ENCODE results near the gene ZMYND12.

The ZMYND12 gene

DNA sequence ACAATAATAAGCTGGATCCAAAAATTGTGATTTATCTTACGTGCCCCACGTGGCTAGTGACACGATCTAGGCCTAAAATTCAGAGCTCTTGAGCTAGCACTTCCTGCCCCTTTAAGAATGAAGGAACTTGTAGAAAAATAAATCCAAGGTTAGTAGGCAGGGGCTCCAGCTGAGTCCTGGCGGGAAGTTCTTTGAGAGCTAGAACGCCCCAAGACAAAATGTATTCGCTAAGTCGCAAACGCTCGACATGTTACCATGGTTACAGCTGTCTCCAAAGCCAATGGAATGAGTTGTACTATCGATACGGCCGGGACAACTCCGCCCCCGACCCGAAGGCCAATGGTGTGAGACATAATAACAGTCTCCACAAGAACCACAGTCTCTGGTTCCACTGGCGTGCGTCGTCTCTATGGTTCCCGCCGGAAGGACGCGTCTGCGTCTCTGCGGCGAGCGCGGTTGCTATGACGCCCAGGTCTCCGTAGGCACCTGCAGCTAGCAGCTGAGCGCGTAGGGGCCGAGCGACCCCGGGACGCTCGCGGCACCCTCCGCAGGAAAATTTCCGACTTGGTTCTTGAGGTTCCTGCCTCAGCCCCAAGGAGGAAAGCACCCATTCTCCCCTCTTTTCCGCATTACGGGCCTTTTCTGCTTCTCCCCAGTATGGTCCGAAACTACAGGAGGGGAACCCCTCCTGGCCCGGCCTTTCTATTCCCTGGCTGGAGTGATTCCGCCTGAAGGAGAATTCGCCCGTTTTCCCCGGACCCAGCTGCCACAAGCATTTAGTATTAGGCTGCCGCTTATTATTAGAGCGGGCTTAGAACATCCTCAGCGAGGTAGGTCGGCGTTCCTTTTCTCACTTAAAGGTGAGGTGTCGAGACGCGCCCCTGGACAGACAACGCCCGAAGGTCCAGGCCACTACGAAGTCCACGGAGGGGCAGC lies 7.3 kb upstream of the ZMYND12 start, which contains the start of gene CCDC30:
TSS of gene CCDC30 (plus strand) at position 459 of the 936 bp plus-strand sequence. CDS start 17,266 bp downstream, outside the sequence.
- TF ChIP-seq, protein P1, sequence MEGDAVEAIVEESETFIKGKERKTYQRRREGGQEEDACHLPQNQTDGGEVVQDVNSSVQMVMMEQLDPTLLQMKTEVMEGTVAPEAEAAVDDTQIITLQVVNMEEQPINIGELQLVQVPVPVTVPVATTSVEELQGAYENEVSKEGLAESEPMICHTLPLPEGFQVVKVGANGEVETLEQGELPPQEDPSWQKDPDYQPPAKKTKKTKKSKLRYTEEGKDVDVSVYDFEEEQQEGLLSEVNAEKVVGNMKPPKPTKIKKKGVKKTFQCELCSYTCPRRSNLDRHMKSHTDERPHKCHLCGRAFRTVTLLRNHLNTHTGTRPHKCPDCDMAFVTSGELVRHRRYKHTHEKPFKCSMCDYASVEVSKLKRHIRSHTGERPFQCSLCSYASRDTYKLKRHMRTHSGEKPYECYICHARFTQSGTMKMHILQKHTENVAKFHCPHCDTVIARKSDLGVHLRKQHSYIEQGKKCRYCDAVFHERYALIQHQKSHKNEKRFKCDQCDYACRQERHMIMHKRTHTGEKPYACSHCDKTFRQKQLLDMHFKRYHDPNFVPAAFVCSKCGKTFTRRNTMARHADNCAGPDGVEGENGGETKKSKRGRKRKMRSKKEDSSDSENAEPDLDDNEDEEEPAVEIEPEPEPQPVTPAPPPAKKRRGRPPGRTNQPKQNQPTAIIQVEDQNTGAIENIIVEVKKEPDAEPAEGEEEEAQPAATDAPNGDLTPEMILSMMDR (IDR thresholded peaks at IDR 0.05; ENCODE audit: low read length, missing control alignments): no peak
- peak within 1 kb of the TSS; percentile 79 for H3K4me3 ChIP-seq (replicated peaks; ENCODE audit: low read depth, low read length)
- DNase-seq (ENCODE audit: low read depth): peak; percentile 99

DNA sequence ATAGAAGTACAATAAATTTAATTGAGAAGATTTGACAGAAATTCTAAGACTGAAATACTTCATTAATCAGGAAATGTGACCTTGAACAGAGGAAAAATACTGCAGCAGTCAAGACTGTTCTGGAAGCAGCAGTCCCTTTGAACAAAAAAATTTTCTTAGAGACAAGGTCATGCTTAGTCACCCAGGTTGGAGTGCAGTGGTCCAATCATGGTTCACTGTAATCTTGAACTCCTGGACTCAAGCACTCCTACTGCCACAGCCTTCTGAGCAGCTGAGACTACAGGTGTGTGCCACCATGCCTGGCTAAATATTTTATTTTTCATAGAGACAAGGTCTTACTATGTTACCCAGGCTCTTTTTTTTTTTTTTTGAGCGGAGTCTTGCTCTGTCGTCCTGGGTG lies 5.4 kb upstream of the ZMYND12 start:
- H3K4me3 ChIP-seq (replicated peaks; ENCODE audit: low read depth, low read length): no peak overlapping the region
- no peak for DNase-seq (ENCODE audit: low read depth)
- TF ChIP-seq, protein P1 (IDR thresholded peaks at IDR 0.05; ENCODE audit: low read length, missing control alignments): no peak

DNA sequence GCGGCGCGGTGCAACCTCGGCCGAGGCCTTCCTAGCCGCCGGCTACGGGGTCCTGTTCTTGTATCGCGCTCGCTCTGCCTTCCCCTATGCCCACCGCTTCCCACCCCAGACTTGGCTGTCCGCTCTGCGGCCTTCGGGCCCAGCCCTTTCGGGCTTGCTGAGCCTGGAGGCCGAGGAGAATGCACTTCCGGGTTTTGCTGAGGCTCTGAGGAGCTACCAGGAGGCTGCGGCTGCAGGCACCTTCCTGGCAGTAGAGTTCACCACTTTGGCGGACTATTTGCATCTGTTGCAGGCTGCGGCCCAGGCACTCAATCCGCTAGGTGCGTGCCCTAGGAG lies 900 bp upstream of the ZMYND12 start:
- peak; percentile 59 for DNase-seq (ENCODE audit: low read depth)
- peak overlapping the region; percentile 84 for H3K4me3 ChIP-seq (replicated peaks; ENCODE audit: low read depth, low read length)
- TF ChIP-seq, protein P1 (IDR thresholded peaks at IDR 0.05; ENCODE audit: low read length, missing control alignments): no peak

DNA sequence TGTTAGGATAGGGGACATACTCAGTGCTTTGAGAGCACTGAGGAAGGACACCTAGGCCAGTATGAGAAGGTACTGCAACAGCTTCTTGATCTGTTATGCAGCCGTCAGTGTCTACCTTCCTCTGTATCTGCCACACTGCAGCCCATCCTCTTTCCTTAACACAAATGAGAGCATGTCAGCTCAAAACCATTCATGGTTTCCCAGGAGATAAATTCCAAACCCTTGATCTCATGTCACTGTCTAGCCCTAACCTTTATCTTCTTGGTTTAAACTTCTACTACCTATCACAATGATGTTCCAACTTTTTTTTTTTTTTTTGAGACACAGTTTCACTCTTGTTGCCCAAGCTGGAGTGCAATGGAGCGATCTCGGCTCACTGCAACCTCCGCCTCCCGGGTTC lies 1.4 kb downstream of the ZMYND12 start:
- TF ChIP-seq, protein P1 (IDR thresholded peaks at IDR 0.05; ENCODE audit: low read length, missing control alignments): no peak
- no peak for DNase-seq (ENCODE audit: low read depth)
- H3K4me3 ChIP-seq (replicated peaks; ENCODE audit: low read depth, low read length): no peak overlapping the region

DNA sequence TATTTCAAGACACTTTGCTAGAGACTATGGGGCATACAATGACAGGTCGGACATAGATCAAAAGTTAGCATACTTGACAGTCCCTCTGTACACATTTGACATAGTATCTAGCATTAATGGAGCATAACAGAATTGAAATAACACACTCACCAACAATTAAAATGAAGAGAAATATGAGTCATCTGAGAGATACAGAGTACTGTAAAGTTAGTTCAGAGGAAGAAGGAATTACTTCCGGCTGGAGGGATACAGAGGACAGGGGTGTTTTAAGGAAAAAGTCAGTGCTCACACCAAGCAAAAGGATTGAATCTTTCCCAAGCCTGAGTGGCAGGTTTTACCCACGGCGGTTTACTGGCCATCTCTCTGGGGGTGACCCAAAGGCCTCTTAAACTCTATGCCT lies 2.4 kb downstream of the ZMYND12 start:
- TF ChIP-seq, protein P1 (IDR thresholded peaks at IDR 0.05; ENCODE audit: low read length, missing control alignments): no peak
- DNase-seq (ENCODE audit: low read depth): no peak
- no peak overlapping the region for H3K4me3 ChIP-seq (replicated peaks; ENCODE audit: low read depth, low read length)

DNA sequence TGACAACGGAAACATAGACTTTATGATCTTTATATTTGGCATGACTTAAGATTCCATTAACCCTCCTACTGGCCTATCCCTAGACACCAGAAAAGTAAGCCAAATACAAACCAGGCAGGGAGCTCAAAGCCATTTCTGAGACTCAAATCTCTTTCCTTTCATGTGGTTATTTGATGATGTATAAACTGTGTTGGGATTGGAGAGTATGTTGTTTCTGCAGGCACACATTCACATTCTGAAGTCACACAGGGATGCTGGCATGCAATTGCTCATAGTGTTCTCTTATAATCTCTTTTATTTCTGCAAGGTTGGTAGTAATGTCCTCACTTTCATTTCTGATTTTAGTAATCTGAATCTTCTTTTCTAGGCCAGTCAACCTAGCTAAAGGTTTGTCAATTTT lies 5.8 kb downstream of the ZMYND12 start:
- DNase-seq (ENCODE audit: low read depth): no peak
- TF ChIP-seq, protein P1 (IDR thresholded peaks at IDR 0.05; ENCODE audit: low read length, missing control alignments): no peak
- H3K4me3 ChIP-seq (replicated peaks; ENCODE audit: low read depth, low read length): no peak overlapping the region
